ENCODE data around the gene TP53AIP1. TPM values are rescaled to one million over a fixed set of nuclear protein-coding genes. Genes with fewer than 3 reads are reported as not detected.

The TP53AIP1 gene
- total RNA-seq, 3 donors from 2014 or later, result 0.25 to 0.55 (median 0.36) TPM

GRCh38 chr11:128946648-128947047 lies 4.0 kb upstream of the TP53AIP1 start:
- no peak for DNase-seq
- H3K4me1 ChIP-seq (ENCODE audit: low read depth), result no peaks in the 10 kb centered on the region
- no peaks in the 10 kb centered on the region for H3K36me3 ChIP-seq (ENCODE audit: low read depth)
- no peak for TF ChIP-seq CTCF (IDR thresholded peaks at IDR 0.05)
- no peaks in the 10 kb centered on the region for H3K9me3 ChIP-seq
- intact Hi-C loops (cut with DNase I, micrococcal nuclease), result no loop called here
- peak; percentile 15 for ATAC-seq
- no peak overlapping the region for H3K4me3 ChIP-seq

- DNase-seq, result no peak
- TF ChIP-seq CTCF (IDR thresholded peaks at IDR 0.05), result no peak
- Histone ChIP-seq H3K4me3 (no peak overlapping the region), H3K36me3 (ENCODE audit: low read depth) (no peaks in the 10 kb centered on the region), H3K9me3 (no peaks in the 10 kb centered on the region), H3K4me1 (ENCODE audit: low read depth) (no peaks in the 10 kb centered on the region)
- no peak for ATAC-seq
- intact Hi-C loops (cut with DNase I, micrococcal nuclease), result no loop called here
These were observed 831 bp upstream of the TP53AIP1 start for GRCh38 chr11:128943428-128943976.

- intact Hi-C loops (cut with DNase I, micrococcal nuclease), result no loop called here
- ATAC-seq (no peak), DNase-seq (no peak)
- no peak for TF ChIP-seq CTCF (IDR thresholded peaks at IDR 0.05)
- Histone ChIP-seq H3K4me1 (ENCODE audit: low read depth) (no peaks in the 10 kb centered on the region), H3K9me3 (no peaks in the 10 kb centered on the region), H3K4me3 (no peak overlapping the region), H3K36me3 (ENCODE audit: low read depth) (no peaks in the 10 kb centered on the region)
These were observed 429 bp downstream of the TP53AIP1 start for GRCh38 chr11:128942272-128942612.

- ATAC-seq (no peak), DNase-seq (no peak)
- Histone ChIP-seq H3K9me3 (no peaks in the 10 kb centered on the region), H3K4me3 (no peak overlapping the region), H3K4me1 (ENCODE audit: low read depth) (no peaks in the 10 kb centered on the region), H3K36me3 (ENCODE audit: low read depth) (no peaks in the 10 kb centered on the region)
- intact Hi-C loops (cut with DNase I, micrococcal nuclease), result no loop called here
- TF ChIP-seq CTCF (IDR thresholded peaks at IDR 0.05), result no peak
These were observed 949 bp downstream of the TP53AIP1 start for GRCh38 chr11:128941573-128942271.

GRCh38 chr11:128941110-128941509 lies 1.6 kb downstream of the TP53AIP1 start:
- intact Hi-C loops (cut with DNase I, micrococcal nuclease), result no loop called here
- Histone ChIP-seq H3K36me3 (ENCODE audit: low read depth) (no peaks in the 10 kb centered on the region), H3K4me1 (ENCODE audit: low read depth) (no peaks in the 10 kb centered on the region), H3K9me3 (no peaks in the 10 kb centered on the region), H3K4me3 (no peak overlapping the region)
- ATAC-seq (no peak), DNase-seq (no peak)
- TF ChIP-seq CTCF (IDR thresholded peaks at IDR 0.05), result no peak
